ENCODE results near the gene HACE1. TPM values are rescaled to one million over a fixed set of nuclear protein-coding genes. Genes with fewer than 3 reads are reported as not detected.

Gene HACE1
- total RNA-seq, 4 donors from 2014 or later: 3.6 to 9.0 (median 5.1) TPM

DNA sequence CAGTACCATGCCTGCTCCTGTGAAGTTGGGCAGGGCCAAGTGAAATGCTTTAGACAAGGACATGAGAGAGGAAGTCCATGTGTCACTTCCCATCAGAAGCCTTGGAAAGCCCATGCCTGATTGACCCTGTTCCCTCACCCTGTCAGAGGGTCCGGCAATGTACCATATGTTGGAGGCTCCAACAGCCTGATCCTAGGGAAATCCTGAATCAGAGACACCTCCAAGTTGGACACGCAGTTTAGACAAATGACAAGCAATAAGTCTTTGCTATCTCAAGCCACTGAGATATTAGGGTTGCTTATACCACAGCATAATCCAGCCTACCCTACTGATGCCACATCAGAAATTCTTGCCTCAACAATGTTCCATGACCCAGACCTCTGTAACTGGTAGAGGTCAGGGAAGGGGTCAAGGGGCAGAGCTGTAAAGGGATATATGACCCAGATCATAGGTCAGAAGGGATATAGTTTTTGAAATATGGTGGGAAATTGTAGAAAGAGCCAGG, 174.8 kb downstream of the HACE1 start:
- DNase-seq: no peak
- no peaks in the 10 kb centered on the region for H3K4me1 ChIP-seq
- H3K9me3 ChIP-seq: no peaks in the 10 kb centered on the region
- in situ Hi-C loops (cut with MboI; ENCODE audit: low sequenced_read_pairs in 4 of 4): no loop called here
- no peak overlapping the region for H3K27ac ChIP-seq
- H3K27me3 ChIP-seq: no peaks in the 10 kb centered on the region
- no peaks in the 10 kb centered on the region for H3K36me3 ChIP-seq
- no peak for TF ChIP-seq POLR2A (IDR thresholded peaks at IDR 0.05)
- TF ChIP-seq, protein P1, sequence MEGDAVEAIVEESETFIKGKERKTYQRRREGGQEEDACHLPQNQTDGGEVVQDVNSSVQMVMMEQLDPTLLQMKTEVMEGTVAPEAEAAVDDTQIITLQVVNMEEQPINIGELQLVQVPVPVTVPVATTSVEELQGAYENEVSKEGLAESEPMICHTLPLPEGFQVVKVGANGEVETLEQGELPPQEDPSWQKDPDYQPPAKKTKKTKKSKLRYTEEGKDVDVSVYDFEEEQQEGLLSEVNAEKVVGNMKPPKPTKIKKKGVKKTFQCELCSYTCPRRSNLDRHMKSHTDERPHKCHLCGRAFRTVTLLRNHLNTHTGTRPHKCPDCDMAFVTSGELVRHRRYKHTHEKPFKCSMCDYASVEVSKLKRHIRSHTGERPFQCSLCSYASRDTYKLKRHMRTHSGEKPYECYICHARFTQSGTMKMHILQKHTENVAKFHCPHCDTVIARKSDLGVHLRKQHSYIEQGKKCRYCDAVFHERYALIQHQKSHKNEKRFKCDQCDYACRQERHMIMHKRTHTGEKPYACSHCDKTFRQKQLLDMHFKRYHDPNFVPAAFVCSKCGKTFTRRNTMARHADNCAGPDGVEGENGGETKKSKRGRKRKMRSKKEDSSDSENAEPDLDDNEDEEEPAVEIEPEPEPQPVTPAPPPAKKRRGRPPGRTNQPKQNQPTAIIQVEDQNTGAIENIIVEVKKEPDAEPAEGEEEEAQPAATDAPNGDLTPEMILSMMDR (IDR thresholded peaks at IDR 0.05 in 4 of 5, conservative IDR thresholded peaks at IDR 0.05 in 1 of 5): no peak
- no peak for ATAC-seq
- intact Hi-C loops (cut with DNase I; ENCODE audit: low total_unique reads): loop anchor here (5.0 kb wide), 1 partner anchor 392 kb away; no protein-coding TSS in a partner anchor
- no peak overlapping the region for H3K4me3 ChIP-seq

DNA sequence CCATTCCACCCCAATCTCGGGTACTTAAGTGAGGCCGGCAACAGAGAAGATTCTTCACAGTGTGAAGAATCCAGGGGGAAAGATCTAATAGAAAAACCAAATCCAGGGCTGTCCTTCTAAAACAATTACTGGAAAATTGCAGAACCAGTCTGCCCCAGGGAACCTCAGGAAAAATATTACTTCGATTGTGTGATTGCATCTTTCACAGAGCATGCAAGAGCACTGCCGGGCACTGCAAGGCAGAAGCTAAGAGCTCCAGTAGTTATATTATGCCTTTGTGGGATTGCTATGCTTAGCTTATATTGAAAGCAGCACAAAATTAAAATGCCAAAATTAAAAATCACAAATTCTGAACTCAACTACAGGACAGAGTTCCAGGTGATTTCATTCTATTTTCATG, 175.9 kb downstream of the HACE1 start:
- in situ Hi-C loops (cut with MboI; ENCODE audit: low sequenced_read_pairs in 4 of 4): no loop called here

DNA sequence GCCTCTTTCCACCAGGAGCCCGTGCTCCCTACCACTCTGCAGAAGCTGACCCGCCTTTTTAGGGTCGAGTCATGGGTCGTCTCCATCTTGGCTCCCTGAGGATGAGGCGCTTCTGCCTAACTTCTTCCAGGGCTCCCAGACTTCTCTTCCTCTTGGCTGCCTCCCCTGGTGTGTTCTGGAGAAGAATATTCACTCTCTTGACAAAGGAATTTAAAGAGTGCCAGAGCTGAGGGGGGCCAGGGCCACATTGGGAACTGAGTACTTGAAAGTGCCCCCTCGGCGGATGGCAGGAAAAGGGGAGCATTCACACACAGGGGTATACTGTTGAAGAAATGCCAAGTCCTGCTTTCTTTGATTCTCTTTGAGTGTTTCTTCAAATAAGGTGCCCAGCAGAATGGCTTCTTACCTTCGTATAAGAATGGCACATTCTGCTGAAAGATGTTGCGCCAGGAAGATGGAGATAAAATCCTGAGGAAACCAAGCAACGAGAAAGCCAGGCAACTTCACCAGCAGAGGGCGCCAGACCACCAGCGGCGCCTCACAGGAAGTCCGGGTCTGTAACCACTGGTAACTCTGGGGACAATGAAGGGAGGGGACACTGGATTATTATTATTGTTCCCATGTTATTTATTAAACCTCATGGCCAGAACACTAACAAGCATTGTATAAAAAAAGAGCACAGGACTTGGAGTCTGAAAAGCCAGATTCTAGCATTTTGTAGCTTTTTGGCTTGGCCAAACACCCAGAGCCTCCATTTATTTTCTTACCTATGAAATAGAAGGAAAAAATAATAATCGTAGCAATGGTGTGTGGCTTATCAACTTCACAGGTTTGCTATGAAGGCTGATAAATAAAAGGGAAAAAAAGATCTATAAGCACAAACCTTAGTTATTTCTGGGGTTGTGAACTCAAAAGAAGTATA, 176.7 kb downstream of the HACE1 start:
- DNase-seq (no peak), ATAC-seq (no peak)
- intact Hi-C loops (cut with DNase I; ENCODE audit: low total_unique reads): loop anchor here (2.0 to 5.0 kb wide), 2 partner anchors 88 to 394 kb away; no protein-coding TSS in a partner anchor

More for the DNA sequence above, 175.9 kb downstream of the HACE1 start:
- TF ChIP-seq POLR2A (IDR thresholded peaks at IDR 0.05): no peak
- TF ChIP-seq, protein P1 (IDR thresholded peaks at IDR 0.05 in 4 of 5, conservative IDR thresholded peaks at IDR 0.05 in 1 of 5): no peak
- Histone ChIP-seq H3K36me3 (no peaks in the 10 kb centered on the region), H3K9me3 (no peaks in the 10 kb centered on the region), H3K4me3 (no peak overlapping the region), H3K27me3 (no peaks in the 10 kb centered on the region), H3K4me1 (no peaks in the 10 kb centered on the region), H3K27ac (no peak overlapping the region)
- no peak for ATAC-seq
- no peak for DNase-seq
- intact Hi-C loops (cut with DNase I; ENCODE audit: low total_unique reads): loop anchor here (2.0 to 5.0 kb wide), 2 partner anchors 87 to 393 kb away; no protein-coding TSS in a partner anchor

DNA sequence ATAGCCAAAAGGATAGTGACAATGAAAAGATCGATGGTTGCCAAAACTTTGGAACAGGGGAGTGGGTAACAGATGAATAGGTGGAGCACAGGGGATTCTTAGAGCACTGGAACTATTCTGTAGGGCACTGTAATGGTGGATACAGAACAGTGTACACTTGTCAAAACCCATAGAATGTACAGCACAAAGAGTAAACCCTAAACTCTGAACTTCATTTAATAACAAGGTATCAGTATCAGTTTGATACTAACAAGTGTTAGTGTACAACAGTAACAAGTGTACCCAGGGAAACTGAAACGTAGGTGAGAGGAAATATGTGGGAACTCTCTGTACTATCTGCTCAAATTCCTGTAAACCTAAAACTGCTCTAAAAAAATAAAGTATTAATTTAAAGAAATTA, 179.2 kb downstream of the HACE1 start:
- H3K36me3 ChIP-seq: no peaks in the 10 kb centered on the region
- H3K9me3 ChIP-seq: no peaks in the 10 kb centered on the region
- TF ChIP-seq, protein P1 (IDR thresholded peaks at IDR 0.05 in 4 of 5, conservative IDR thresholded peaks at IDR 0.05 in 1 of 5): no peak
- TF ChIP-seq POLR2A (IDR thresholded peaks at IDR 0.05): no peak
- DNase-seq (no peak), ATAC-seq (no peak)
- in situ Hi-C loops (cut with MboI; ENCODE audit: low sequenced_read_pairs in 4 of 4): no loop called here
- intact Hi-C loops (cut with DNase I; ENCODE audit: low total_unique reads): loop anchor here (5.0 kb wide), 1 partner anchor 397 kb away; no protein-coding TSS in a partner anchor
- H3K4me3 ChIP-seq: no peak overlapping the region
- H3K27me3 ChIP-seq: no peaks in the 10 kb centered on the region
- H3K4me1 ChIP-seq: no peaks in the 10 kb centered on the region
- H3K27ac ChIP-seq: no peak overlapping the region

More for the DNA sequence above, 176.7 kb downstream of the HACE1 start:
- in situ Hi-C loops (cut with MboI; ENCODE audit: low sequenced_read_pairs in 4 of 4): no loop called here
- no peaks in the 10 kb centered on the region for H3K36me3 ChIP-seq
- no peak for TF ChIP-seq POLR2A (IDR thresholded peaks at IDR 0.05)
- TF ChIP-seq, protein P1 (IDR thresholded peaks at IDR 0.05 in 4 of 5, conservative IDR thresholded peaks at IDR 0.05 in 1 of 5): peak; percentile 30 to 68 (median 46)
- H3K9me3 ChIP-seq: no peaks in the 10 kb centered on the region
- no peak overlapping the region for H3K4me3 ChIP-seq
- H3K27ac ChIP-seq: no peak overlapping the region
- H3K4me1 ChIP-seq: no peaks in the 10 kb centered on the region
- no peaks in the 10 kb centered on the region for H3K27me3 ChIP-seq

All from gastrocnemius medialis (tissue), 4 donors.